Endometrium (tissue), 2 donors: ENCODE data around the gene MS4A4A.

Experiments used
- FAIRE-seq: peaks from 2 replicates; lab custom pipeline; 2012; peaks lifted over from hg19 to GRCh38; lab: Jason Lieb, UNC
- donor health status: control.
- donor health status: control.

Gene MS4A4A

GRCh38 chr11:60349990-60350389 lies 69.5 kb downstream of the MS4A4A start:
- FAIRE-seq, result no peak

DNA sequence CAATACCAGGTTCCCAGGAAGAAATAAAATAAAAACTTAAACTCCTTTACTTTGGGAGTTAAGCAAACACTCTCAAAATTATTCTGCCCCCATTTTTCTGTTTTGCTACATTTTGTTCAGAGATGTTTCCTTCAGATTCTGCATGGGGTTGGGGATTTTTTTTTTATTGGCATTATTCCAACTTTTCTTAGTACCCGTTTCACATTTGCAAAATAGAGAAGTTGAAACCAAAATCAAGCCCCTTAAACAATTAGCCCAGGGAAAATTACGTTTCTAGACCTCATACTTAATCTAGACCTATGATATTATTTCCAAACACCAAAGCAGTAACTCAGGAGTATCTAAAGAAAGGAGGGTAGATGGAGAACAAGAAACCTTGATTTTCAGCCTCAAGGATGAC lies 77.3 kb downstream of the MS4A4A start:
- no peak for FAIRE-seq
